GM12865 (cell line): ENCODE results near the gene ZNF836.

Source experiments
- DNase-seq: peaks from one replicate; pipeline ENCODE4 v3.0.0; 2010; ENCODE audit warnings: low read depth
- H3K4me3 ChIP-seq: 2 replicates; pipeline ENCODE4 v1.5.1; 2011; ENCODE audit warnings: mild to moderate bottlenecking, low read depth, low read length, control low read depth
- CTCF ChIP-seq: IDR thresholded peaks from 2 replicates; pipeline ENCODE4 v1.5.1; 2011; ENCODE audit warnings: low read length, control low read depth, low read depth, inconsistent platforms; ENCODE audit not compliant: insufficient read depth; ENCODE audit errors: missing control alignments

The ZNF836 gene

GRCh38 chr19:52138983-52139251 lies 32.5 kb downstream of the ZNF836 start:
- no peak for DNase-seq
- TF ChIP-seq CTCF, result no peak

DNA sequence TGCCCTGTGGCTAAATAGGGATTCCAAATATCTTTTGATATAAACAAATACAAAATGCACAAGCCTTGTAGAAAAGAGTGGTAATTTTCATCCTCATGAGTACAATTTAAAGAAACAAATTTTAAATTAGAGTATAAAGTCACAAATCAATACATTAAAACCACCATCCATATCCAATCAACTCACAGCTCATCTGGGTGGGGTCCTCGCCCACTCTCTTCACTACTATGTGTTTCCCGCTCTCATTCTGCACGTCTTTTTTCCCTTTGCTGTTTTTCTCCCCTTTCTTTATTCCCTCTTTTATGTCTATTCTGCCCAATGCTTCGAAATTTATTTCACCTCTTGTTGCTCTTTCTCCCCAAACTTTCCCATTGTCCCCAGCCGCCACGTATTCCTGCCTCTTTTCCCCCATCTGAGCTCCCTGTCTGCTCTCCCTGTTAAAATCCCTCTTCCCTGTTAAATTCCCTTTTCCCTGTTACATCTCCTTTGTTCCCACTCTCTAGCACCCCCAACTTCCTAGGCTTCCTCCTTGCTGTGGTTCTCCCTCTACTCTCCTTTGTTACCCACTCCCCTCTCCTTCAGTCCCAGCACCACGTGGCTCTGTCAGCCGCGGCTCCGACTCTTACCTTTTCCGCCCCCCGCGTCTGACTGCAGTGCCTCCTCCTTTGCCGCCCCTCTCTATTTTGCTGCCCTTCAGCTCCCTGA lies 33.0 kb downstream of the ZNF836 start:
- DNase-seq, result peak; percentile 47
- no peak for TF ChIP-seq CTCF
- H3K4me3 ChIP-seq, result peak overlapping the region; percentile 97

More at GRCh38 chr19:52138983-52139251, 32.5 kb downstream of the ZNF836 start:
- H3K4me3 ChIP-seq, result peak overlapping the region; percentile 97

DNA sequence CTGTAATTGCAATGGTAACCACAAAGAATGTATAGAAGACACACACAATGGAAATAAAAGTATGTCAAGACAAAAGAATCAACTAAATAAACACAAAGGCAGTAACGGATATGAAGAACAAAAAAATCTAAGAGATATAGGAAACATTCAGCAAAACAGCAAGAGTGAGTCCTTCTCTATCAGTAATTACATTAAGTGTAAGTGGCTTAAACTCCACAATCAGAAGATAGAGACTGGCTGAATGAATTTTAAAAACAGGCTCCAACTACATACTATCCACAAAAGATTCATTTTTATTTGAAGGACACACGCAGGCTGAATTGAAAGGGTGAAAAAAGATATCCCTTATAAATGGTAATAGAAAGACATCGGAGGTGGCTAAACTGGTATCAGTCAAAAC lies 51.1 kb downstream of the ZNF836 start:
- DNase-seq, result no peak
- no peak overlapping the region for H3K4me3 ChIP-seq
- no peak for TF ChIP-seq CTCF

DNA sequence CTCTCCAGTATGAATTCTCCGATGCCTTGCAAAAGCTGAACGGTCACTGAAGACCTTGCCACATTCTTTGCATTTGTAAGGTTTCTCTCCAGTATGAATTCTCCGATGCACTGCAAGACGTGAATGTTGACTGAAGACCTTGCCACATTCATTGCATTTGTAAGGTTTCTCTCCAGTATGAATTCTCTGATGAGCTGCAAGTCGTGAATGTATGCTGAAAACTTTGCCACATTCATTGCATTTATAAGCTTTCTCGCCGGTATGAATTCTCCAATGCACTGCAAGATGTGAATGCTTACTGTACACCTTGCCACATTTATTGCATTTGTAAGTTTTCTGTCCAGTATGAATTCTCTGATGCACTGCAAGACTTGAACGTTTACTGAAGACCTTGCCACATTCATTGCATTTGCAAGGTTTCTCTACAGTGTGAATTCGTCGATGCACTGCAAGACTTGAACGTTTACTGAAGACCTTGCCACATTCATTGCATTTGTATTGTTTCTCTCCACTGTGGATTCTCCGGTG lies 55.8 kb downstream of the ZNF836 start:
- no peak overlapping the region for H3K4me3 ChIP-seq
- DNase-seq, result no peak
- TF ChIP-seq CTCF, result no peak

GRCh38 chr19:52114691-52115090 lies 56.7 kb downstream of the ZNF836 start:
- no peak for DNase-seq
- no peak for TF ChIP-seq CTCF
- no peak overlapping the region for H3K4me3 ChIP-seq

- no peak overlapping the region for H3K4me3 ChIP-seq
- no peak for DNase-seq
- no peak for TF ChIP-seq CTCF
Observed at GRCh38 chr19:52112624-52113023, 58.8 kb downstream of the ZNF836 start.

- TF ChIP-seq CTCF, result no peak
- no peak overlapping the region for H3K4me3 ChIP-seq
- DNase-seq, result no peak
Observed at GRCh38 chr19:52110780-52111179, 60.6 kb downstream of the ZNF836 start.
